ENCODE measurements around the gene CD19.

DNA sequence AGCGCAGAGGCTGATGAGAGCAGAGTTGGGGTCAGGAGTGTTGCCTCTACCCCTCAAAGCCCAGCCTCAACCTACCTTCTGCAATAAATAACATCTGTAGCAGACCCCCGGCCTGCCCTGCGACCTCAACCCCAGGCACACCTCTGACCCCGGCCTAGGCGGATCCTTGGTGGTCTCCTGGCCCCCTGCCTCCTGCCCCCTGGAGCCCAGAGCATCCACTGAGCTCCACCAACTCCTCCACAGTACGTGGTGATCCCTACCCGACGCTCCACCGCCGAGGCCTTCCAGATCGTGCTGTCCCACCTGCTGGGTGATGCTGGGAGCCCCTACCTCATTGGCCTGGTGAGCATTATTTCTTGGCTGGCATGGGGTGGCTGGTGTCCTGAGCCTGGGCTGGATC, 51.2 kb downstream of the CD19 start:
- TF ChIP-seq POLR2A (IDR thresholded peaks at IDR 0.05) (no peak), EP300 (IDR thresholded peaks at IDR 0.05; ENCODE audit: low read depth) (no peak), POLR2AphosphoS5 (IDR thresholded peaks at IDR 0.05) (no peak)
- TF ChIP-seq, protein P1, sequence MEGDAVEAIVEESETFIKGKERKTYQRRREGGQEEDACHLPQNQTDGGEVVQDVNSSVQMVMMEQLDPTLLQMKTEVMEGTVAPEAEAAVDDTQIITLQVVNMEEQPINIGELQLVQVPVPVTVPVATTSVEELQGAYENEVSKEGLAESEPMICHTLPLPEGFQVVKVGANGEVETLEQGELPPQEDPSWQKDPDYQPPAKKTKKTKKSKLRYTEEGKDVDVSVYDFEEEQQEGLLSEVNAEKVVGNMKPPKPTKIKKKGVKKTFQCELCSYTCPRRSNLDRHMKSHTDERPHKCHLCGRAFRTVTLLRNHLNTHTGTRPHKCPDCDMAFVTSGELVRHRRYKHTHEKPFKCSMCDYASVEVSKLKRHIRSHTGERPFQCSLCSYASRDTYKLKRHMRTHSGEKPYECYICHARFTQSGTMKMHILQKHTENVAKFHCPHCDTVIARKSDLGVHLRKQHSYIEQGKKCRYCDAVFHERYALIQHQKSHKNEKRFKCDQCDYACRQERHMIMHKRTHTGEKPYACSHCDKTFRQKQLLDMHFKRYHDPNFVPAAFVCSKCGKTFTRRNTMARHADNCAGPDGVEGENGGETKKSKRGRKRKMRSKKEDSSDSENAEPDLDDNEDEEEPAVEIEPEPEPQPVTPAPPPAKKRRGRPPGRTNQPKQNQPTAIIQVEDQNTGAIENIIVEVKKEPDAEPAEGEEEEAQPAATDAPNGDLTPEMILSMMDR (IDR thresholded peaks at IDR 0.05) = no peak

Measured in transverse colon (tissue), 4 donors.